Tibial nerve (tissue), 3 donors: ENCODE data around the gene GAST.

Experiments used
- POLR2A ChIP-seq, 2 donors: fragments of 450-650 bp; IDR thresholded peaks; one replicate each; pipeline ENCODE4 v1.6.1; 2017; ENCODE audit warnings: antibody characterized with exemption in 2 of 2, mild to moderate bottlenecking in 2 of 2, moderate library complexity in 2 of 2
- TF ChIP-seq, protein P1 (sequence below), 5 experiments: fragments of 200-600 bp in 3 of 5; fragments of 450-650 bp in 2 of 5; sonication (generic) in 3 of 5; IDR thresholded peaks; one replicate each; pipeline ENCODE4 v1.5.1; 2016 to 2019; ENCODE audit warnings: antibody characterized with exemption in 5 of 5, mild to moderate bottlenecking in 3 of 5, moderate library complexity in 2 of 5

DNA sequence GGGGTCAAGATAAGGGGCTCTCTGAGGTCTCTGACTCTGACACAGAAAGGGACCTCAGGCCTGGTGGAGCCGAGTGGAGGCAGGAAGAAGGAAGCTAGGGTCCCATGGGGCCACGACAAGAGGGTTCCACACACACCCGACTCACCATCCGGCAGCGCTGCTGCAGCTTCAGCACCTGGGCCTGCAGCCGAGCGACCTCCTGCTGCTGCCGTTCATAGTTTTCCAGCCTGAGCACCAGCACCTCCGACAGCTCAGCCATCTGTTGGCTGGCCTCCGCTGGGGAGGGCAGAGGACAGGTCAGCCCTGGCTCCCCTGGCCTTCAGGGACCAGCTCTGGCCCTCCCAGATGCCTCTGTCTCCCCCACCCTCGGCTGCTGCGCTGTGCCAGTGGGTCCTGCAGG, 15.9 kb downstream of the GAST start:
- no peak for TF ChIP-seq POLR2A (IDR thresholded peaks at IDR 0.05)
- TF ChIP-seq, protein P1, sequence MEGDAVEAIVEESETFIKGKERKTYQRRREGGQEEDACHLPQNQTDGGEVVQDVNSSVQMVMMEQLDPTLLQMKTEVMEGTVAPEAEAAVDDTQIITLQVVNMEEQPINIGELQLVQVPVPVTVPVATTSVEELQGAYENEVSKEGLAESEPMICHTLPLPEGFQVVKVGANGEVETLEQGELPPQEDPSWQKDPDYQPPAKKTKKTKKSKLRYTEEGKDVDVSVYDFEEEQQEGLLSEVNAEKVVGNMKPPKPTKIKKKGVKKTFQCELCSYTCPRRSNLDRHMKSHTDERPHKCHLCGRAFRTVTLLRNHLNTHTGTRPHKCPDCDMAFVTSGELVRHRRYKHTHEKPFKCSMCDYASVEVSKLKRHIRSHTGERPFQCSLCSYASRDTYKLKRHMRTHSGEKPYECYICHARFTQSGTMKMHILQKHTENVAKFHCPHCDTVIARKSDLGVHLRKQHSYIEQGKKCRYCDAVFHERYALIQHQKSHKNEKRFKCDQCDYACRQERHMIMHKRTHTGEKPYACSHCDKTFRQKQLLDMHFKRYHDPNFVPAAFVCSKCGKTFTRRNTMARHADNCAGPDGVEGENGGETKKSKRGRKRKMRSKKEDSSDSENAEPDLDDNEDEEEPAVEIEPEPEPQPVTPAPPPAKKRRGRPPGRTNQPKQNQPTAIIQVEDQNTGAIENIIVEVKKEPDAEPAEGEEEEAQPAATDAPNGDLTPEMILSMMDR (IDR thresholded peaks at IDR 0.05) = no peak
